H9 (cell line): ENCODE results near the gene KAT6B. TPM values are rescaled to one million over a fixed set of nuclear protein-coding genes. Genes with fewer than 3 reads are reported as not detected.

ENCODE experiments used
- DNase-seq: peaks from one replicate; pipeline ENCODE4 v3.0.0-alpha.2; 2017
- H2AFZ ChIP-seq: one replicate; pipeline ENCODE4 v1.6.1; 2013; ENCODE audit warnings: mild to moderate bottlenecking, low read length, control low read depth, moderate library complexity
- H2AK5ac ChIP-seq: 2 replicates; pipeline ENCODE4 v1.6.1; 2013; ENCODE audit warnings: low read length, control low read depth, mixed read lengths; ENCODE audit not compliant: insufficient read length
- H2BK120ac ChIP-seq: one replicate; pipeline ENCODE4 v1.6.1; 2013; ENCODE audit warnings: low read depth, mild to moderate bottlenecking, low read length, control low read depth, inconsistent platforms; ENCODE audit not compliant: poor library complexity, severe bottlenecking
- H2BK12ac ChIP-seq: 2 replicates; pipeline ENCODE4 v1.6.1; 2013; ENCODE audit warnings: low read length, control low read depth, mixed read lengths, low read depth; ENCODE audit not compliant: insufficient read length
- H2BK15ac ChIP-seq: 2 replicates; pipeline ENCODE4 v1.6.1; 2013; ENCODE audit warnings: low read depth, low read length, control low read depth
- H2BK20ac ChIP-seq: one replicate; pipeline ENCODE4 v1.6.1; 2013; ENCODE audit warnings: low read depth, mild to moderate bottlenecking, low read length, control low read depth, inconsistent platforms; ENCODE audit not compliant: poor library complexity, severe bottlenecking
- H2BK5ac ChIP-seq: 2 replicates; pipeline ENCODE4 v1.6.1; 2013; ENCODE audit warnings: low read length, control low read depth, mixed read lengths; ENCODE audit not compliant: insufficient read length
- H3K14ac ChIP-seq: 2 replicates; pipeline ENCODE4 v1.6.1; 2013; ENCODE audit warnings: low read length, control low read depth; ENCODE audit not compliant: insufficient read depth
- H3K18ac ChIP-seq: 2 replicates; pipeline ENCODE4 v1.6.1; 2013; ENCODE audit warnings: low read depth, mild to moderate bottlenecking, mixed read lengths, low read length, control low read depth; ENCODE audit not compliant: insufficient read length
- H3K23ac ChIP-seq: 2 replicates; pipeline ENCODE4 v1.6.1; 2013; ENCODE audit warnings: low read length, control low read depth, mixed read lengths, low read depth; ENCODE audit not compliant: insufficient read length
- H3K23me2 ChIP-seq: 2 replicates; pipeline ENCODE4 v1.6.1; 2013; ENCODE audit warnings: low read depth, mild to moderate bottlenecking, mixed read lengths, low read length, control low read depth; ENCODE audit not compliant: insufficient read length, poor library complexity, severe bottlenecking
- H3K27ac ChIP-seq: 2 replicates; pipeline ENCODE4 v1.5.1; 2013; ENCODE audit warnings: low read length, control low read depth, mixed read lengths, low read depth; ENCODE audit not compliant: insufficient read length
- H3K27me3 ChIP-seq: 2 replicates; pipeline ENCODE4 v1.6.1; 2013; ENCODE audit warnings: low read length, control low read depth, inconsistent platforms; ENCODE audit not compliant: insufficient read depth
- H3K4ac ChIP-seq: 2 replicates; pipeline ENCODE4 v1.6.1; 2013; ENCODE audit warnings: low read depth, mild to moderate bottlenecking, control low read depth, inconsistent platforms, low read length, moderate library complexity
- H3K4me1 ChIP-seq: 2 replicates; pipeline ENCODE4 v1.6.1; 2013; ENCODE audit warnings: low read length, control low read depth, inconsistent platforms; ENCODE audit not compliant: insufficient read depth
- H3K4me2 ChIP-seq: 2 replicates; pipeline ENCODE4 v1.6.1; 2013; ENCODE audit warnings: low read length, control low read depth, mixed read lengths; ENCODE audit not compliant: insufficient read length, insufficient read depth
- H3K56ac ChIP-seq: 2 replicates; pipeline ENCODE4 v1.6.1; 2013; ENCODE audit warnings: low read depth, mild to moderate bottlenecking, mixed read lengths, low read length, control low read depth; ENCODE audit not compliant: insufficient read length
- H3K79me1 ChIP-seq: 2 replicates; pipeline ENCODE4 v1.6.1; 2013; ENCODE audit warnings: low read depth, mild to moderate bottlenecking, moderate library complexity, low read length, control low read depth, inconsistent platforms; ENCODE audit not compliant: insufficient read depth, poor library complexity, severe bottlenecking
- H3K79me2 ChIP-seq: 2 replicates; pipeline ENCODE4 v1.6.1; 2013; ENCODE audit warnings: low read length, control low read depth, inconsistent platforms; ENCODE audit not compliant: insufficient read depth
- H3K9ac ChIP-seq: 2 replicates; pipeline ENCODE4 v1.6.1; 2013; ENCODE audit warnings: low read length, control low read depth, mixed read lengths; ENCODE audit not compliant: insufficient read length; ENCODE audit errors: extremely low read depth
- H3K9me3 ChIP-seq: one replicate; pipeline ENCODE4 v1.6.1; 2013; ENCODE audit warnings: low read depth, low read length, inconsistent platforms; ENCODE audit not compliant: control insufficient read depth
- H3T11ph ChIP-seq: one replicate; pipeline ENCODE4 v1.6.1; 2013; ENCODE audit warnings: mild to moderate bottlenecking, low read length, control low read depth, inconsistent platforms
- H4K20me1 ChIP-seq: one replicate; pipeline ENCODE4 v1.6.1; 2013; ENCODE audit not compliant: control insufficient read depth, insufficient read length, insufficient read depth
- H4K5ac ChIP-seq: 2 replicates; pipeline ENCODE4 v1.6.1; 2013; ENCODE audit warnings: low read depth, mild to moderate bottlenecking, mixed read lengths, low read length, control low read depth; ENCODE audit not compliant: insufficient read length
- H4K8ac ChIP-seq: replicated peaks from 2 replicates; pipeline ENCODE4 v1.6.1; 2013; ENCODE audit warnings: low read length, control low read depth, mixed read lengths, low read depth; ENCODE audit not compliant: insufficient read length
- H4K91ac ChIP-seq: 2 replicates; pipeline ENCODE4 v1.6.1; 2013; ENCODE audit warnings: low read depth, mild to moderate bottlenecking, moderate library complexity, mixed read lengths, low read length, control low read depth; ENCODE audit not compliant: insufficient read length
- H3K27ac Mint-ChIP-seq, 3 experiments: 2 replicates in 2 of 3; 3 replicates in 1 of 3; pipeline ENCODE4 v1.8.0; 2020 to 2021; ENCODE audit warnings: mixed read lengths in 3 of 3, mild to moderate bottlenecking in 1 of 3, moderate library complexity in 1 of 3
- H3K27me3 Mint-ChIP-seq: 2 replicates; pipeline ENCODE4 v1.8.0; 2021; ENCODE audit warnings: low read depth, mild to moderate bottlenecking, moderate library complexity, mixed read lengths
- H3K36me3 Mint-ChIP-seq, 3 experiments: 2 replicates in 2 of 3; 3 replicates in 1 of 3; pipeline ENCODE4 v1.8.0; 2020 to 2021; ENCODE audit warnings: low read depth in 3 of 3, mixed read lengths in 3 of 3; ENCODE audit not compliant: insufficient read depth in 1 of 3
- H3K4me1 Mint-ChIP-seq, 2 experiments: 2 replicates each; pipeline ENCODE4 v1.8.0; 2020; ENCODE audit warnings: mixed read lengths in 2 of 2
- H3K4me3 Mint-ChIP-seq, 2 experiments: 2 replicates in 1 of 2; 3 replicates in 1 of 2; pipeline ENCODE4 v1.8.0; 2020 to 2021; ENCODE audit warnings: mild to moderate bottlenecking in 2 of 2, mixed read lengths in 2 of 2, moderate library complexity in 1 of 2
- H3K9me3 Mint-ChIP-seq, 2 experiments: 2 replicates in 1 of 2; 3 replicates in 1 of 2; pipeline ENCODE4 v1.8.0; 2020; ENCODE audit warnings: mild to moderate bottlenecking in 2 of 2, mixed read lengths in 2 of 2, moderate library complexity in 1 of 2
- CTCF ChIP-seq: fragments of 200-600 bp; sonication (generic); conservative IDR thresholded peaks from 3 replicates; pipeline ENCODE4 v1.8.0; 2021; ENCODE audit warnings: antibody characterized with exemption, mild to moderate bottlenecking
- WGBS: extraction: QIAGEN DNeasy Blood & Tissue Kit; methylation state at CpG from one replicate; pipeline ENCODE4 v1.1.7; 2013; ENCODE audit warnings: missing lambda C conversion rate, low lambda C conversion rate, mixed read lengths; ENCODE audit not compliant: insufficient read length; ENCODE audit errors: extremely low coverage; 5-methylcytosine and 5-hydroxymethylcytosine counted together
- total RNA-seq: library from RNA; stranded (reverse); gene quantifications from 2 replicates; pipeline ENCODE4 v1.2.1, GENCODE V29; 2021

KAT6B gene
- total RNA-seq, 1 experiment from 2014 or later = 34.2 TPM

DNA sequence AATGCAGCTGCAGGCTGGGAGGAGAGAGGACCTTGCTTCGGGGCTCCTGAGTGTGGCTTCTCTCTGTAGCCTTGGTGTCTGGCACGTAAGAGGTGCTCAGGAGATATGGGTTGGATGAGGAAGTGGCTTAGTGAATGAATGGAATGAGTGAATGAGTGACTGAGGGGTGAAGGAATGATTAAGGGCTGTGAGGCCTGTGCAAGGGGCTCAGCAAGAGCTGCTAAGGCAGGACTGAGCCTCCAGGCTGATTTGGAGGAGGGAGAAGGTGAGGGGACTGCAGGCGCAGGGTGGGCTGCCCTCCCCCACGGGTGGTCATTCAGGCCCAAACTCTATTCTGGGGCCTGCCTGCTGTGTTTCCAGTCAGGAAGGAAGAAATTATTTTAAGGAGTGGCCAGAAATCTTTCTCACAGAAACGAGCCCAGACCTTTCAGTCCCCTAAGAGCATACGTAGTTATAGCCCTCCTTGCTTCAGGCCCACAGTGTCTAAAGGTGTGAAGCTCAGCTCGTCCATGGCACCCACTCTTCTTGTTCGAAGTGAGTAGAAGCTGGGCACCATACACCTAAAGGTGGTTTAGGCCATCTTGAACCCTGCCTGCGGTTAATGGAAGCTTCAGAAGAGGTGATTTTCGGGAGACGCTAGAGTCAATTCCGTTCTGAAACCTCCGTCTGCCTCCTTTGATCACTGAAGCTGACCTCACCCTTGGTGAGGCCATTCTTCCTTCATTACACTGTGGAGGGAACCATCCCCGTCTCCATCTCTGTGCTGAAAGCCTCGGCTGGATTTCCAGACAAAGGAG lies 235.5 kb downstream of the KAT6B start:
- no peak overlapping the region; a peak in 1 of 7 replicates for H3K27ac Mint-ChIP-seq
- no peak overlapping the region for H3K4me2 ChIP-seq

More for the DNA sequence above, 235.5 kb downstream of the KAT6B start:
- no peak overlapping the region for H2BK12ac ChIP-seq
- no peak overlapping the region for H2BK5ac ChIP-seq
- no peak overlapping the region for H3K18ac ChIP-seq
- no peaks in the 10 kb centered on the region for H3K79me2 ChIP-seq
- H3K27me3 ChIP-seq = no peaks in the 10 kb centered on the region
- no peak for DNase-seq
- no peak overlapping the region for H2AFZ ChIP-seq
- no peak overlapping the region for H4K8ac ChIP-seq
- H3K36me3 Mint-ChIP-seq = no peaks in the 10 kb centered on the region
- no peaks in the 10 kb centered on the region for H4K20me1 ChIP-seq
- H3K4me1 ChIP-seq = no peaks in the 10 kb centered on the region
- no peak overlapping the region for H3K56ac ChIP-seq
- no peak overlapping the region for H2BK20ac ChIP-seq
- WGBS = no CpG with 5 or more reads among the region's 15 CpGs
- no peak overlapping the region for H4K91ac ChIP-seq
- no peak for TF ChIP-seq CTCF
- H3K27ac ChIP-seq = no peak overlapping the region
- H3K4ac ChIP-seq = no peak overlapping the region
- H3K4me1 Mint-ChIP-seq = peaks cover 4 to 6% of the 10 kb centered on the region in 2 experiments; a peak in 3 of 4 replicates
- no peaks in the 10 kb centered on the region for H3K9me3 ChIP-seq
- H3K4me3 Mint-ChIP-seq = no peak overlapping the region
- H3K9me3 Mint-ChIP-seq = no peaks in the 10 kb centered on the region
- H2BK15ac ChIP-seq = no peak overlapping the region
- H2AK5ac ChIP-seq = no peak overlapping the region
- H3K23me2 ChIP-seq = no peaks in the 10 kb centered on the region
- H3K14ac ChIP-seq = no peak overlapping the region
- H4K5ac ChIP-seq = no peak overlapping the region
- no peaks in the 10 kb centered on the region for H3K27me3 Mint-ChIP-seq
- no peak overlapping the region for H3K9ac ChIP-seq
- H3K79me1 ChIP-seq = no peaks in the 10 kb centered on the region
- no peak overlapping the region for H3K23ac ChIP-seq
- no peak overlapping the region for H2BK120ac ChIP-seq
- H3T11ph ChIP-seq = no peak overlapping the region
